ENCODE results near the gene GRIP1. TPM values are rescaled to one million over a fixed set of nuclear protein-coding genes. Genes with fewer than 3 reads are reported as not detected.

GRIP1 gene
- total and polyA plus RNA-seq, 2 experiments from 2014 or later: 5.1 to 13.7 TPM

GRCh38 chr12:66552716-66553115 lies 126.2 kb downstream of the GRIP1 start (continued):
- TF ChIP-seq EZH2phosphoT487 (IDR thresholded peaks at IDR 0.05; ENCODE audit: unreplicated experiment) (no peak), CTCF (conservative IDR thresholded peaks at IDR 0.05; ENCODE audit: low read depth in 2 of 2) (no peak), ZNF331 (CRISPR knock-in tag; IDR thresholded peaks at IDR 0.05; ENCODE audit: low read depth) (no peak), POLR2AphosphoS5 (IDR thresholded peaks at IDR 0.05; ENCODE audit: low read depth) (no peak)

GRCh38 chr12:66550626-66551025 lies 128.2 kb downstream of the GRIP1 start:
- Histone ChIP-seq H3K27me3 (ENCODE audit: insufficient read depth) (no peaks in the 10 kb centered on the region), H3K36me3 (ENCODE audit: insufficient read depth) (no peaks in the 10 kb centered on the region), H3K4me1 (ENCODE audit: insufficient read depth) (no peaks in the 10 kb centered on the region), H3K27ac (ENCODE audit: low read depth) (no peak overlapping the region), H3K79me2 (replicated peaks; ENCODE audit: insufficient read depth) (no peaks in the 10 kb centered on the region), H4K20me1 (replicated peaks; ENCODE audit: insufficient read depth) (no peaks in the 10 kb centered on the region), H3K4me2 (no peak overlapping the region), H3K9me2 (ENCODE audit: insufficient read depth) (peaks cover 13% of the 10 kb centered on the region), H2AFZ (no peak overlapping the region), H3F3A (replicated peaks; ENCODE audit: low read depth) (no peaks in the 10 kb centered on the region), H3K4me3 (no peak overlapping the region)
- Mint-ChIP-seq H3K9me3 (no peaks in the 10 kb centered on the region), H3K27me3 (ENCODE audit: insufficient read depth, low read depth, poor library complexity) (no peaks in the 10 kb centered on the region), H3K4me1 (0 out of 3 replicates have a peak, but pooled peaks cover 2% of the 10 kb centered on the region), H3K4me3 (no peak overlapping the region), H3K36me3 (ENCODE audit: low read depth) (no peaks in the 10 kb centered on the region), H3K27ac (peak overlapping the region; percentile 71; the same call in 1 of the 2 replicates)
- ATAC-seq (no peak), DNase-seq (ENCODE audit: low spot score) (no peak)
- TF ChIP-seq POLR2AphosphoS5 (IDR thresholded peaks at IDR 0.05; ENCODE audit: low read depth) (no peak), REST (IDR thresholded peaks at IDR 0.05; ENCODE audit: unreplicated experiment) (no peak), ETS1 (IDR thresholded peaks at IDR 0.05) (no peak), NANOG (IDR thresholded peaks at IDR 0.05; ENCODE audit: borderline replicate concordance) (no peak), EZH2 (IDR thresholded peaks at IDR 0.05; ENCODE audit: low read depth, unreplicated experiment) (no peak), STAT1 (IDR thresholded peaks at IDR 0.05; ENCODE audit: unreplicated experiment) (no peak), ZNF462 (CRISPR knock-in tag; IDR thresholded peaks at IDR 0.05) (no peak), EZH2phosphoT487 (IDR thresholded peaks at IDR 0.05; ENCODE audit: unreplicated experiment) (no peak), CREB1 (CRISPR knock-in tag; IDR thresholded peaks at IDR 0.05; ENCODE audit: low read depth) (no peak), ZNF114 (CRISPR knock-in tag; IDR thresholded peaks at IDR 0.05) (no peak), ZNF331 (CRISPR knock-in tag; IDR thresholded peaks at IDR 0.05; ENCODE audit: low read depth) (no peak), JUNB (IDR thresholded peaks at IDR 0.05; ENCODE audit: unreplicated experiment) (no peak)
